Transverse colon (tissue), 4 donors: ENCODE data around the gene BCKDK. TPM values are rescaled to one million over a fixed set of nuclear protein-coding genes. Genes with fewer than 3 reads are reported as not detected.

Experiments
- DNase-seq: peaks from one replicate; pipeline ENCODE4 v3.0.0-alpha.2; 2019
- H3K27ac ChIP-seq, 4 donors: fragments of 200-600 bp; sonication (generic); 2 replicates each; pipeline ENCODE4 v1.5.1; 2016 to 2018; ENCODE audit warnings: inconsistent platforms in 4 of 4
- H3K27me3 ChIP-seq: fragments of 200-600 bp; sonication (generic); 2 replicates; pipeline ENCODE4 v1.5.1; 2017; ENCODE audit warnings: inconsistent platforms
- H3K36me3 ChIP-seq, 4 donors: fragments of 200-600 bp; sonication (generic); 2 replicates each; pipeline ENCODE4 v1.5.1; 2017 to 2019; ENCODE audit warnings: inconsistent platforms in 4 of 4
- H3K4me1 ChIP-seq, 4 donors: fragments of 200-600 bp; sonication (generic); 2 replicates each; pipeline ENCODE4 v1.5.1; 2017 to 2020; ENCODE audit warnings: inconsistent platforms in 4 of 4
- H3K4me3 ChIP-seq, 4 donors: fragments of 200-600 bp; sonication (generic); 1 replicate in 1 of 4; 2 replicates in 3 of 4; pipeline versions ENCODE4 v1.5.1 to v1.6.1; 2017 to 2019; ENCODE audit warnings: inconsistent platforms in 4 of 4
- H3K9me3 ChIP-seq, 2 donors: fragments of 200-600 bp; sonication (generic); 2 replicates each; pipeline ENCODE4 v1.5.1; 2017 to 2019; ENCODE audit warnings: inconsistent platforms in 2 of 2
- EP300 ChIP-seq: sonication (generic); formaldehyde crosslinking; IDR thresholded peaks from one replicate; pipeline ENCODE4 v1.6.1; 2017; ENCODE audit warnings: antibody characterized with exemption, low read depth
- POLR2A ChIP-seq: fragments of 450-650 bp; IDR thresholded peaks from one replicate; pipeline ENCODE4 v1.6.1; 2016; ENCODE audit warnings: antibody characterized with exemption, mild to moderate bottlenecking, moderate library complexity
- POLR2AphosphoS5 ChIP-seq, 3 donors: sonication (generic); formaldehyde crosslinking; IDR thresholded peaks; one replicate each; pipeline ENCODE4 v1.6.1; 2016; ENCODE audit warnings: antibody characterized with exemption in 3 of 3
- WGBS, 2 donors: methylation state at CpG; one replicate each; pipeline ENCODE4 v1.1.5; 2018; ENCODE audit warnings: low coverage in 1 of 2; 5-methylcytosine and 5-hydroxymethylcytosine counted together
- in situ Hi-C, 4 donors: fragments of 200-750 bp; cut with MboI; loops; one replicate each; pipeline versions ENCODE4 v1.15.0 to v1.15.1; 2017; ENCODE audit warnings: low sequenced_read_pairs in 3 of 4, low pct_ligation_motif_present in 1 of 4, low pct_unique_long_range_greater_than_20kb in 1 of 4
- intact Hi-C: fragments of 100-400 bp; cut with DNase I; formaldehyde crosslinking; loops from one replicate; pipeline ENCODE4 v1.15.1; 2023; ENCODE audit warnings: low total_unique reads
- total RNA-seq, 4 donors: library from RNA; depleted of rRNA; stranded (reverse); fragments of >200 nt; gene quantifications; one replicate each; pipeline ENCODE4 v1.1.0, GENCODE V29; 2016
- TF ChIP-seq, protein P1 (sequence below), 5 experiments: fragments of 200-600 bp in 3 of 5; fragments of 450-650 bp in 2 of 5; sonication (generic) in 3 of 5; IDR thresholded peaks; 1 replicate in 2 of 5; 2 replicates in 3 of 5; pipeline ENCODE4 v1.5.1; 2016 to 2017; ENCODE audit warnings: antibody characterized with exemption in 5 of 5, inconsistent platforms in 3 of 5, mild to moderate bottlenecking in 2 of 5, moderate library complexity in 1 of 5

Gene BCKDK
- total RNA-seq, 4 donors from 2014 or later = 46.8 to 56.5 (median 51.3) TPM

- H3K27ac ChIP-seq = no peak overlapping the region
- in situ Hi-C loops = no loop called here
- TF ChIP-seq, protein P1, sequence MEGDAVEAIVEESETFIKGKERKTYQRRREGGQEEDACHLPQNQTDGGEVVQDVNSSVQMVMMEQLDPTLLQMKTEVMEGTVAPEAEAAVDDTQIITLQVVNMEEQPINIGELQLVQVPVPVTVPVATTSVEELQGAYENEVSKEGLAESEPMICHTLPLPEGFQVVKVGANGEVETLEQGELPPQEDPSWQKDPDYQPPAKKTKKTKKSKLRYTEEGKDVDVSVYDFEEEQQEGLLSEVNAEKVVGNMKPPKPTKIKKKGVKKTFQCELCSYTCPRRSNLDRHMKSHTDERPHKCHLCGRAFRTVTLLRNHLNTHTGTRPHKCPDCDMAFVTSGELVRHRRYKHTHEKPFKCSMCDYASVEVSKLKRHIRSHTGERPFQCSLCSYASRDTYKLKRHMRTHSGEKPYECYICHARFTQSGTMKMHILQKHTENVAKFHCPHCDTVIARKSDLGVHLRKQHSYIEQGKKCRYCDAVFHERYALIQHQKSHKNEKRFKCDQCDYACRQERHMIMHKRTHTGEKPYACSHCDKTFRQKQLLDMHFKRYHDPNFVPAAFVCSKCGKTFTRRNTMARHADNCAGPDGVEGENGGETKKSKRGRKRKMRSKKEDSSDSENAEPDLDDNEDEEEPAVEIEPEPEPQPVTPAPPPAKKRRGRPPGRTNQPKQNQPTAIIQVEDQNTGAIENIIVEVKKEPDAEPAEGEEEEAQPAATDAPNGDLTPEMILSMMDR (IDR thresholded peaks at IDR 0.05) = no peak
- TF ChIP-seq POLR2AphosphoS5 (IDR thresholded peaks at IDR 0.05) (no peak), POLR2A (no peak), EP300 (no peak)
- H3K27me3 ChIP-seq = peaks cover 16% of the 10 kb centered on the region
- intact Hi-C loops = no loop called here
- no peak for DNase-seq
- H3K4me3 ChIP-seq = no peak overlapping the region
- peaks cover 0 to 11% (median 7%) of the 10 kb centered on the region in 4 donors for H3K4me1 ChIP-seq
- H3K9me3 ChIP-seq = no peaks in the 10 kb centered on the region
- no peaks in the 10 kb centered on the region for H3K36me3 ChIP-seq
- WGBS, 2 donors = 83 to 88% methylated on average over 3 of the region's 3 CpGs
These were observed 39.4 kb downstream of the BCKDK start for GRCh38 chr16:31147574-31147973.

DNA sequence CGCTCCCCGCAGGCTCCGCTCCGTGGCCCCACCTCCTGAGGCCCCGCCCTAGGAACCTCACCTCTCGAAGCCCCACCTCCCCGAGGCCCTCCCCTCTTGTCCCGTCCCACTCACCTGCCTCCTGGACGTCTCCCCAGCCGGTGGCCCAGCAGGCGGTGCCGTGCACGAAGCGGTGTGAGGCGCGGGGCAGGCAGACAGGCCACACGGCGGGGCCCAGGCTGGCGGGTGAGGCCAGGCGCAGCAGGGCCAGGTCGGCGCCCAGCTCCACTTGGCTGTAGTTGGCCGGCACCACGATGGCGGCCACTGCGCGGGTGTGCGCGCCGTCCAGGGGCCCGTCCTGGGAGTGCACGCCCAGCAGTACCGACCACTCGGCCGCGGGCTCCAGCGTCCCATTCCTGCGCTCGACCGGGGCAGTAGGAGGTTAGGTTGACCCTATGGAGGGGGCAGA, 40.1 kb downstream of the BCKDK start:
- H3K9me3 ChIP-seq = no peaks in the 10 kb centered on the region
- in situ Hi-C loops = no loop called here
- peaks cover 16% of the 10 kb centered on the region for H3K27me3 ChIP-seq
- H3K4me1 ChIP-seq = peaks cover 0 to 7% (median 2%) of the 10 kb centered on the region in 4 donors
- H3K4me3 ChIP-seq = peak overlapping the region in 2 of 4 donors; percentile 18 to 19
- DNase-seq = peak; percentile 88
- intact Hi-C loops = no loop called here
- TF ChIP-seq, protein P1 (IDR thresholded peaks at IDR 0.05) = peak in 2 of 5 experiments; percentile 8 to 47
- TF ChIP-seq POLR2AphosphoS5 (IDR thresholded peaks at IDR 0.05) = peak in 1 of 3 donors; percentile 45
- no peak for TF ChIP-seq EP300
- peak; percentile 18 for TF ChIP-seq POLR2A
- no peak overlapping the region for H3K27ac ChIP-seq
- no peaks in the 10 kb centered on the region for H3K36me3 ChIP-seq
- 38% methylated on average over 25 of the region's 40 CpGs; no CpG with 5 or more reads in 1 of the 2 donors for WGBS, 2 donors

- WGBS, 2 donors = 70 to 84% methylated on average over 2 to 21 of the region's 25 CpGs
- H3K36me3 ChIP-seq = no peaks in the 10 kb centered on the region
- intact Hi-C loops = no loop called here
These were observed 40.7 kb downstream of the BCKDK start for GRCh38 chr16:31148896-31149295.

DNA sequence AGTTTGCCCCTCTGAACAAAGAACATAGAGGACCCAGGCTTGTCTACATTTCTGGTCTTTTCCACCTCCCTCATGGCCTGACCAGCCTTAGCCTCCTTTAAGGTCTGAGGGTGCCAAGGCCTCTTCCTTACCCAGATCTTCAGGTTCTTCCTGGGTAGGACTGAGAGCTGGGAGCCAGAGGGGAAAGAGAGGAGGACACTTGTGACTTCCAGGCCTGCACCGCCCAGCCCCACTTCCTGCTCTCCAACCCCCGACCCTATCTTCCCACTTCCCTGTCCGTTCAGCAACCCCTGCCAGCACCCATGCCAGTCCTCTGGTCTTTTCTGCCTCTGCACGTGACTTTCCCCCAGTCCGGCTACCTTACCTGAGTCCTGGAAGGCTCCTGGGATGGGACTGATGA, 41.1 kb downstream of the BCKDK start:
- Histone ChIP-seq H3K27ac (peak overlapping the region in 1 of 4 donors; percentile 26), H3K36me3 (no peaks in the 10 kb centered on the region), H3K4me1 (peaks cover 0 to 7% (median 2%) of the 10 kb centered on the region in 4 donors), H3K27me3 (peaks cover 16% of the 10 kb centered on the region), H3K4me3 (no peak overlapping the region), H3K9me3 (no peaks in the 10 kb centered on the region)
- in situ Hi-C loops (no loop called here), intact Hi-C loops (no loop called here)
- TF ChIP-seq, protein P1 (IDR thresholded peaks at IDR 0.05) = no peak
- TF ChIP-seq POLR2A = no peak
- no peak for TF ChIP-seq EP300
- no peak for TF ChIP-seq POLR2AphosphoS5 (IDR thresholded peaks at IDR 0.05)
- DNase-seq = peak; percentile 11
- WGBS, 2 donors = 76 to 100% methylated on average over 1 to 5 of the region's 5 CpGs

More at GRCh38 chr16:31148896-31149295, 40.7 kb downstream of the BCKDK start:
- no peak for DNase-seq
- Histone ChIP-seq H3K4me1 (peaks cover 0 to 7% (median 2%) of the 10 kb centered on the region in 4 donors), H3K27ac (no peak overlapping the region), H3K4me3 (no peak overlapping the region), H3K27me3 (peaks cover 16% of the 10 kb centered on the region), H3K9me3 (no peaks in the 10 kb centered on the region)
- in situ Hi-C loops = no loop called here
- TF ChIP-seq POLR2A = no peak
